Fibroblast of lung (primary cell): ENCODE measurements around the gene TBC1D22A. TPM values are rescaled to one million over a fixed set of nuclear protein-coding genes. Genes with fewer than 3 reads are reported as not detected.

Experiments used
- DNase-seq, 2 donors: peaks; one replicate each; pipeline versions ENCODE4 v3.0.0 to v3.0.0-alpha.2; 2010; ENCODE audit warnings: low read depth in 2 of 2
- H2AFZ ChIP-seq: 2 replicates; pipeline ENCODE4 v1.5.1; 2012; ENCODE audit warnings: low read length, control low read depth, inconsistent platforms
- H3K27ac ChIP-seq: 2 replicates; pipeline ENCODE4 v1.5.1; 2011; ENCODE audit warnings: low read length, control low read depth; ENCODE audit not compliant: insufficient read depth
- H3K27me3 ChIP-seq: 2 replicates; pipeline ENCODE4 v1.5.1; 2011; ENCODE audit warnings: mild to moderate bottlenecking, low read length; ENCODE audit not compliant: control insufficient read depth, insufficient read depth
- H3K36me3 ChIP-seq: 2 replicates; pipeline ENCODE4 v1.5.1; 2011; ENCODE audit warnings: low read length; ENCODE audit not compliant: control insufficient read depth, insufficient read depth
- H3K4me1 ChIP-seq: 2 replicates; pipeline ENCODE4 v1.5.1; 2011; ENCODE audit warnings: low read length; ENCODE audit not compliant: control insufficient read depth, insufficient read depth; ENCODE audit errors: extremely low read depth
- H3K4me2 ChIP-seq: 2 replicates; pipeline ENCODE4 v1.5.1; 2011; ENCODE audit warnings: low read length, control low read depth; ENCODE audit not compliant: insufficient read depth; ENCODE audit errors: extremely low read depth
- H3K4me3 ChIP-seq, 4 experiments: fragments of 200-600 bp in 1 of 4; sonication (generic) in 1 of 4; replicated peaks in 1 of 4; 2 replicates each; pipeline ENCODE4 v1.5.1; 2011 to 2016; ENCODE audit warnings: low read length in 4 of 4, low read depth in 3 of 4, mild to moderate bottlenecking in 3 of 4, control low read depth in 2 of 4, inconsistent platforms in 1 of 4, mixed read lengths in 1 of 4; ENCODE audit not compliant: insufficient read depth in 1 of 4; ENCODE audit errors: control extremely low read depth in 1 of 4
- H3K79me2 ChIP-seq: 2 replicates; pipeline ENCODE4 v1.5.1; 2012; ENCODE audit warnings: mild to moderate bottlenecking, low read length, inconsistent platforms; ENCODE audit not compliant: control insufficient read depth, insufficient read depth
- H3K9ac ChIP-seq: 2 replicates; pipeline ENCODE4 v1.5.1; 2011; ENCODE audit warnings: mild to moderate bottlenecking, low read length, control low read depth; ENCODE audit not compliant: insufficient read depth
- H3K9me3 ChIP-seq: 2 replicates; pipeline ENCODE4 v1.5.1; 2012; ENCODE audit warnings: low read depth, low read length; ENCODE audit not compliant: control insufficient read depth, insufficient read depth
- H4K20me1 ChIP-seq: 2 replicates; pipeline ENCODE4 v1.5.1; 2011; ENCODE audit warnings: low read length; ENCODE audit not compliant: control insufficient read depth, insufficient read depth; ENCODE audit errors: extremely low read depth
- EZH2 ChIP-seq: IDR thresholded peaks from 2 replicates; pipeline ENCODE4 v1.5.1; 2012; ENCODE audit warnings: low read length, control low read depth, mild to moderate bottlenecking; ENCODE audit errors: missing control alignments
- polyA plus RNA-seq, 2 donors: library from polyadenylated mRNA; depleted of rRNA in 1 of 2; stranded (reverse) in 1 of 2; unstranded in 1 of 2; fragments of >200 nt; gene quantifications; 2 replicates each; pipeline ENCODE4 v1.2.1, GENCODE V29; 2011 to 2012; ENCODE audit warnings: missing spikeins in 1 of 2
- total RNA-seq: library from RNA; depleted of rRNA; stranded (reverse); fragments of >200 nt; gene quantifications from 2 replicates; pipeline ENCODE4 v1.2.1, GENCODE V29; 2014
- TF ChIP-seq, protein P1 (sequence below), 2 donors: IDR thresholded peaks in 1 of 2; conservative IDR thresholded peaks in 1 of 2; 1 replicate in 1 of 2; 2 replicates in 1 of 2; pipeline ENCODE4 v1.5.1; 2011 to 2012; ENCODE audit warnings: low read length in 2 of 2, control low read depth in 1 of 2, inconsistent platforms in 1 of 2, low read depth in 1 of 2, mild to moderate bottlenecking in 1 of 2

TBC1D22A gene
- total and polyA plus RNA-seq, 2 donors (not counting 1 experiment from before 2014, with no cell fraction given), result 11.6 to 17.6 TPM

DNA sequence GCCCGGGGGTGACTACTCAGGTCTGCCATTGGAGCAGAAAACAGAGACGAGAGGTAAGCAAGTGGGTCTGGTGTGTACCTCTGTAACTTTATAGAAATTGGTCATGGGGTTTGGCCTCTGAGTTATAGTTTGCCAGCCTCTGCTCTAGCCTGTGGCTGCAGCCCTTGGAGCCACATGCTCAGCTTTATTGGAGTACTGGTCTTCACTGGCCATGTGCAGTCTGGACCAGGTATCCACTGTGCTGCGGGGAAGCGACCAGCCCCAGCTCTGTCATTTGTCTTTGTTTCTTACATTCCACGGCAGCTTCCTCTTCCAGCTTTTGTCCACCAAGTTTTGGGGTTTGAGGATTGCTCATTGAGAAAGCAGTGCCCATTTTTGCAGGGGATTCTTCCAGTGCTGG lies 453.4 kb downstream of the TBC1D22A start:
- H3K9ac ChIP-seq, result no peak overlapping the region
- DNase-seq, result no peak
- H3K27me3 ChIP-seq, result no peaks in the 10 kb centered on the region
- H3K36me3 ChIP-seq, result no peaks in the 10 kb centered on the region
- H3K4me2 ChIP-seq, result no peak overlapping the region
- H3K4me1 ChIP-seq, result no peaks in the 10 kb centered on the region
- peaks cover 2% of the 10 kb centered on the region for H3K9me3 ChIP-seq
- no peak overlapping the region for H3K4me3 ChIP-seq
- H4K20me1 ChIP-seq, result no peaks in the 10 kb centered on the region
- H3K27ac ChIP-seq, result no peak overlapping the region
- TF ChIP-seq EZH2, result no peak
- TF ChIP-seq, protein P1, sequence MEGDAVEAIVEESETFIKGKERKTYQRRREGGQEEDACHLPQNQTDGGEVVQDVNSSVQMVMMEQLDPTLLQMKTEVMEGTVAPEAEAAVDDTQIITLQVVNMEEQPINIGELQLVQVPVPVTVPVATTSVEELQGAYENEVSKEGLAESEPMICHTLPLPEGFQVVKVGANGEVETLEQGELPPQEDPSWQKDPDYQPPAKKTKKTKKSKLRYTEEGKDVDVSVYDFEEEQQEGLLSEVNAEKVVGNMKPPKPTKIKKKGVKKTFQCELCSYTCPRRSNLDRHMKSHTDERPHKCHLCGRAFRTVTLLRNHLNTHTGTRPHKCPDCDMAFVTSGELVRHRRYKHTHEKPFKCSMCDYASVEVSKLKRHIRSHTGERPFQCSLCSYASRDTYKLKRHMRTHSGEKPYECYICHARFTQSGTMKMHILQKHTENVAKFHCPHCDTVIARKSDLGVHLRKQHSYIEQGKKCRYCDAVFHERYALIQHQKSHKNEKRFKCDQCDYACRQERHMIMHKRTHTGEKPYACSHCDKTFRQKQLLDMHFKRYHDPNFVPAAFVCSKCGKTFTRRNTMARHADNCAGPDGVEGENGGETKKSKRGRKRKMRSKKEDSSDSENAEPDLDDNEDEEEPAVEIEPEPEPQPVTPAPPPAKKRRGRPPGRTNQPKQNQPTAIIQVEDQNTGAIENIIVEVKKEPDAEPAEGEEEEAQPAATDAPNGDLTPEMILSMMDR (conservative IDR thresholded peaks at IDR 0.05 in 1 of 2, IDR thresholded peaks at IDR 0.05 in 1 of 2; ENCODE audit: low read depth in 1 of 2, low read length in 2 of 2), result no peak
- H2AFZ ChIP-seq, result no peak overlapping the region
- H3K79me2 ChIP-seq, result no peaks in the 10 kb centered on the region

DNA sequence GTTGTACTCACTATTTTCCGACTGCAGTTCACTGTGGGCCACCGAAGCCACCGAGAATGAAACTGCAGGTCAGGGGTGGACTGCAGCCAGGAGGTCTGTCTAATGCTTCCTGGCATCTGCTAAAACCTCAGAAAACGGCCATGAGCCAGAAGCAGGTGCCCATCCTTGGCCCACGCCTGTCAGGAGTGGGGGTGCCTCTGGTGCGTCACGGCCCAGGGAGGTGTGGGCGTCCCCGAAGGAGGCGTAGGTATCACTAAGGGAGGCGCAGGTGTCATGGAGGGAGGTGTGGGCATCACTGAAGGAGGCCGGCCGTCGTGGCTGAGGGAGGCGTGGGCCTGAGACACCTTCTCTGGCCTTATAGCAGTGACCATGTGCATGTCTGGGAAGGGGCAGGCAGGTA lies 456.2 kb downstream of the TBC1D22A start:
- no peak for TF ChIP-seq EZH2
- TF ChIP-seq, protein P1 (conservative IDR thresholded peaks at IDR 0.05 in 1 of 2, IDR thresholded peaks at IDR 0.05 in 1 of 2; ENCODE audit: low read depth in 1 of 2, low read length in 2 of 2), result no peak
- H3K27me3 ChIP-seq, result no peaks in the 10 kb centered on the region
- H3K79me2 ChIP-seq, result no peaks in the 10 kb centered on the region
- DNase-seq, result no peak
- no peak overlapping the region for H3K27ac ChIP-seq
- no peak overlapping the region for H3K4me3 ChIP-seq
- no peak overlapping the region for H3K9ac ChIP-seq
- H4K20me1 ChIP-seq, result no peaks in the 10 kb centered on the region
- H3K9me3 ChIP-seq, result peaks cover 4% of the 10 kb centered on the region
- H2AFZ ChIP-seq, result no peak overlapping the region
- H3K36me3 ChIP-seq, result no peaks in the 10 kb centered on the region
- H3K4me2 ChIP-seq, result no peak overlapping the region
- no peaks in the 10 kb centered on the region for H3K4me1 ChIP-seq

DNA sequence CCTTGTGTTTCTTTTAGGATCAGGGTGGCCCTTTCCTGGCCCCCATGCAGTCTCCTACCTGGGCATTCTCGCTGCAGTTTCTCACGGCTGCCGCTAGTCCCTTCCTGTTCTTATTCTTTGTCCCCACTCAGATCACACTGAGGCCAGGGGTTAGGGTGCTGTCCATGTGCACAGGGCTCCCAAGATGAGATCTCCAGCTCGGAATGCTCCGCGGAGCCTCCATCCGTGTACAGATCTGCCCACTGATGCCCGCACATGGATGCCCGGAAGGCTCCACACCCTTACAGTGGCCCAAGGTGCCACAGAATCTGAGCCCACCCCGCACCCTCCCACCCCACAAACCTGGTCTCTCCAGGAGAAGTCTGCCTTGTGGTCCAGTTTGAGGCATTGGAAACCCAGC lies 457.3 kb downstream of the TBC1D22A start:
- no peak for DNase-seq
- H4K20me1 ChIP-seq, result no peaks in the 10 kb centered on the region
- H3K4me3 ChIP-seq, result no peak overlapping the region
- TF ChIP-seq EZH2, result no peak
- TF ChIP-seq, protein P1 (conservative IDR thresholded peaks at IDR 0.05 in 1 of 2, IDR thresholded peaks at IDR 0.05 in 1 of 2; ENCODE audit: low read depth in 1 of 2, low read length in 2 of 2), result no peak
- no peak overlapping the region for H3K9ac ChIP-seq
- no peak overlapping the region for H3K27ac ChIP-seq
- H3K9me3 ChIP-seq, result peaks cover 4% of the 10 kb centered on the region
- H3K27me3 ChIP-seq, result no peaks in the 10 kb centered on the region
- H2AFZ ChIP-seq, result no peak overlapping the region
- no peaks in the 10 kb centered on the region for H3K79me2 ChIP-seq
- H3K36me3 ChIP-seq, result no peaks in the 10 kb centered on the region
- no peak overlapping the region for H3K4me2 ChIP-seq
- H3K4me1 ChIP-seq, result no peaks in the 10 kb centered on the region
